Spleen (tissue), 7 donors: Measurements from ENCODE around the gene AHDC1.

ENCODE experiments used
- POLR2A ChIP-seq, 3 donors: fragments of 450-650 bp; IDR thresholded peaks; one replicate each; pipeline ENCODE4 v1.5.1; 2017; ENCODE audit warnings: antibody characterized with exemption in 3 of 3, mild to moderate bottlenecking in 1 of 3
- POLR2AphosphoS5 ChIP-seq, 3 donors: sonication (generic); formaldehyde crosslinking; IDR thresholded peaks; one replicate each; pipeline ENCODE4 v1.5.1; 2017; ENCODE audit warnings: antibody characterized with exemption in 3 of 3
- TF ChIP-seq, protein P1 (sequence below), 11 experiments: fragments of 200-600 bp in 7 of 11; fragments of 450-650 bp in 4 of 11; sonication (generic) in 4 of 11; IDR thresholded peaks in 8 of 11; conservative IDR thresholded peaks in 3 of 11; 1 replicate in 7 of 11; 2 replicates in 4 of 11; pipeline versions ENCODE4 v1.4.0 to v1.8.0; 2016 to 2021; ENCODE audit warnings: antibody characterized with exemption in 11 of 11, inconsistent platforms in 4 of 11, mild to moderate bottlenecking in 1 of 11
- donor health status: DM: no; HTN: no; CAD: no; lungs with moderate emphysema.
- donor health status: DM: no; HTN: no; CAD: no.
- donor health status: DM: no; HTN: no; CAD: no.

DNA sequence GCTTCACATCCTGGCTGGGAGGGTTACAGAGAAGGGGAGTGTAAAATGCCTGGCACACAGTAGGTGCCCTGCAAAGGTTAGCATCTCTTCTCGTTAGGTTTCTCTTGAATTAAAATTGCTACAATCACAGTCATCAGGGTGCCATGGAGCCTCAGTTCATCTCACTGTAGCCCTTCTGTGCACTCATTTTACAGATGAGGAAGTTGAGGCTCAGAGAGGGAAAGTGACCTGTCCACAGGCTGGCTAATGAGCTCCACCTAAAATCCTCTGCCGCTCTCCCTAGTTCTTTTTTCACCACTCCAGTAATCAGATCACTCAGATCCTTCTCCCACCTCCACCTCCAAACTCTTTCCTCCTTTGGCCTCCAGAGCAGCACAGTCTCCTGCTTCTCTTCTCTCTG, 13.5 kb upstream of the AHDC1 start:
- TF ChIP-seq, protein P1, sequence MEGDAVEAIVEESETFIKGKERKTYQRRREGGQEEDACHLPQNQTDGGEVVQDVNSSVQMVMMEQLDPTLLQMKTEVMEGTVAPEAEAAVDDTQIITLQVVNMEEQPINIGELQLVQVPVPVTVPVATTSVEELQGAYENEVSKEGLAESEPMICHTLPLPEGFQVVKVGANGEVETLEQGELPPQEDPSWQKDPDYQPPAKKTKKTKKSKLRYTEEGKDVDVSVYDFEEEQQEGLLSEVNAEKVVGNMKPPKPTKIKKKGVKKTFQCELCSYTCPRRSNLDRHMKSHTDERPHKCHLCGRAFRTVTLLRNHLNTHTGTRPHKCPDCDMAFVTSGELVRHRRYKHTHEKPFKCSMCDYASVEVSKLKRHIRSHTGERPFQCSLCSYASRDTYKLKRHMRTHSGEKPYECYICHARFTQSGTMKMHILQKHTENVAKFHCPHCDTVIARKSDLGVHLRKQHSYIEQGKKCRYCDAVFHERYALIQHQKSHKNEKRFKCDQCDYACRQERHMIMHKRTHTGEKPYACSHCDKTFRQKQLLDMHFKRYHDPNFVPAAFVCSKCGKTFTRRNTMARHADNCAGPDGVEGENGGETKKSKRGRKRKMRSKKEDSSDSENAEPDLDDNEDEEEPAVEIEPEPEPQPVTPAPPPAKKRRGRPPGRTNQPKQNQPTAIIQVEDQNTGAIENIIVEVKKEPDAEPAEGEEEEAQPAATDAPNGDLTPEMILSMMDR (IDR thresholded peaks at IDR 0.05 in 8 of 11, conservative IDR thresholded peaks at IDR 0.05 in 3 of 11) = no peak
- TF ChIP-seq POLR2A (IDR thresholded peaks at IDR 0.05) (no peak), POLR2AphosphoS5 (IDR thresholded peaks at IDR 0.05) (no peak)
